H9 (cell line): Measurements from ENCODE around the gene ABHD8. TPM values are rescaled to one million over a fixed set of nuclear protein-coding genes. Genes with fewer than 3 reads are reported as not detected.

ENCODE experiments used
- DNase-seq: peaks from one replicate; pipeline ENCODE4 v3.0.0-alpha.2; 2017
- H2AFZ ChIP-seq: one replicate; pipeline ENCODE4 v1.6.1; 2013; ENCODE audit warnings: mild to moderate bottlenecking, low read length, control low read depth, moderate library complexity
- H2AK5ac ChIP-seq: 2 replicates; pipeline ENCODE4 v1.6.1; 2013; ENCODE audit warnings: low read length, control low read depth, mixed read lengths; ENCODE audit not compliant: insufficient read length
- H2BK120ac ChIP-seq: one replicate; pipeline ENCODE4 v1.6.1; 2013; ENCODE audit warnings: low read depth, mild to moderate bottlenecking, low read length, control low read depth, inconsistent platforms; ENCODE audit not compliant: poor library complexity, severe bottlenecking
- H2BK12ac ChIP-seq: 2 replicates; pipeline ENCODE4 v1.6.1; 2013; ENCODE audit warnings: low read length, control low read depth, mixed read lengths, low read depth; ENCODE audit not compliant: insufficient read length
- H2BK15ac ChIP-seq: 2 replicates; pipeline ENCODE4 v1.6.1; 2013; ENCODE audit warnings: low read depth, low read length, control low read depth
- H2BK20ac ChIP-seq: one replicate; pipeline ENCODE4 v1.6.1; 2013; ENCODE audit warnings: low read depth, mild to moderate bottlenecking, low read length, control low read depth, inconsistent platforms; ENCODE audit not compliant: poor library complexity, severe bottlenecking
- H2BK5ac ChIP-seq: 2 replicates; pipeline ENCODE4 v1.6.1; 2013; ENCODE audit warnings: low read length, control low read depth, mixed read lengths; ENCODE audit not compliant: insufficient read length
- H3K14ac ChIP-seq: 2 replicates; pipeline ENCODE4 v1.6.1; 2013; ENCODE audit warnings: low read length, control low read depth; ENCODE audit not compliant: insufficient read depth
- H3K18ac ChIP-seq: 2 replicates; pipeline ENCODE4 v1.6.1; 2013; ENCODE audit warnings: low read depth, mild to moderate bottlenecking, mixed read lengths, low read length, control low read depth; ENCODE audit not compliant: insufficient read length
- H3K23ac ChIP-seq: 2 replicates; pipeline ENCODE4 v1.6.1; 2013; ENCODE audit warnings: low read length, control low read depth, mixed read lengths, low read depth; ENCODE audit not compliant: insufficient read length
- H3K23me2 ChIP-seq: 2 replicates; pipeline ENCODE4 v1.6.1; 2013; ENCODE audit warnings: low read depth, mild to moderate bottlenecking, mixed read lengths, low read length, control low read depth; ENCODE audit not compliant: insufficient read length, poor library complexity, severe bottlenecking
- H3K27ac ChIP-seq: 2 replicates; pipeline ENCODE4 v1.5.1; 2013; ENCODE audit warnings: low read length, control low read depth, mixed read lengths, low read depth; ENCODE audit not compliant: insufficient read length
- H3K27me3 ChIP-seq: 2 replicates; pipeline ENCODE4 v1.6.1; 2013; ENCODE audit warnings: low read length, control low read depth, inconsistent platforms; ENCODE audit not compliant: insufficient read depth
- H3K4ac ChIP-seq: 2 replicates; pipeline ENCODE4 v1.6.1; 2013; ENCODE audit warnings: low read depth, mild to moderate bottlenecking, control low read depth, inconsistent platforms, low read length, moderate library complexity
- H3K4me1 ChIP-seq: 2 replicates; pipeline ENCODE4 v1.6.1; 2013; ENCODE audit warnings: low read length, control low read depth, inconsistent platforms; ENCODE audit not compliant: insufficient read depth
- H3K4me2 ChIP-seq: 2 replicates; pipeline ENCODE4 v1.6.1; 2013; ENCODE audit warnings: low read length, control low read depth, mixed read lengths; ENCODE audit not compliant: insufficient read length, insufficient read depth
- H3K56ac ChIP-seq: 2 replicates; pipeline ENCODE4 v1.6.1; 2013; ENCODE audit warnings: low read depth, mild to moderate bottlenecking, mixed read lengths, low read length, control low read depth; ENCODE audit not compliant: insufficient read length
- H3K79me1 ChIP-seq: 2 replicates; pipeline ENCODE4 v1.6.1; 2013; ENCODE audit warnings: low read depth, mild to moderate bottlenecking, moderate library complexity, low read length, control low read depth, inconsistent platforms; ENCODE audit not compliant: insufficient read depth, poor library complexity, severe bottlenecking
- H3K79me2 ChIP-seq: 2 replicates; pipeline ENCODE4 v1.6.1; 2013; ENCODE audit warnings: low read length, control low read depth, inconsistent platforms; ENCODE audit not compliant: insufficient read depth
- H3K9ac ChIP-seq: 2 replicates; pipeline ENCODE4 v1.6.1; 2013; ENCODE audit warnings: low read length, control low read depth, mixed read lengths; ENCODE audit not compliant: insufficient read length; ENCODE audit errors: extremely low read depth
- H3K9me3 ChIP-seq: one replicate; pipeline ENCODE4 v1.6.1; 2013; ENCODE audit warnings: low read depth, low read length, inconsistent platforms; ENCODE audit not compliant: control insufficient read depth
- H3T11ph ChIP-seq: one replicate; pipeline ENCODE4 v1.6.1; 2013; ENCODE audit warnings: mild to moderate bottlenecking, low read length, control low read depth, inconsistent platforms
- H4K20me1 ChIP-seq: one replicate; pipeline ENCODE4 v1.6.1; 2013; ENCODE audit not compliant: control insufficient read depth, insufficient read length, insufficient read depth
- H4K5ac ChIP-seq: 2 replicates; pipeline ENCODE4 v1.6.1; 2013; ENCODE audit warnings: low read depth, mild to moderate bottlenecking, mixed read lengths, low read length, control low read depth; ENCODE audit not compliant: insufficient read length
- H4K8ac ChIP-seq: replicated peaks from 2 replicates; pipeline ENCODE4 v1.6.1; 2013; ENCODE audit warnings: low read length, control low read depth, mixed read lengths, low read depth; ENCODE audit not compliant: insufficient read length
- H4K91ac ChIP-seq: 2 replicates; pipeline ENCODE4 v1.6.1; 2013; ENCODE audit warnings: low read depth, mild to moderate bottlenecking, moderate library complexity, mixed read lengths, low read length, control low read depth; ENCODE audit not compliant: insufficient read length
- H3K27ac Mint-ChIP-seq, 3 experiments: 2 replicates in 2 of 3; 3 replicates in 1 of 3; pipeline ENCODE4 v1.8.0; 2020 to 2021; ENCODE audit warnings: mixed read lengths in 3 of 3, mild to moderate bottlenecking in 1 of 3, moderate library complexity in 1 of 3
- H3K27me3 Mint-ChIP-seq: 2 replicates; pipeline ENCODE4 v1.8.0; 2021; ENCODE audit warnings: low read depth, mild to moderate bottlenecking, moderate library complexity, mixed read lengths
- H3K36me3 Mint-ChIP-seq, 3 experiments: 2 replicates in 2 of 3; 3 replicates in 1 of 3; pipeline ENCODE4 v1.8.0; 2020 to 2021; ENCODE audit warnings: low read depth in 3 of 3, mixed read lengths in 3 of 3; ENCODE audit not compliant: insufficient read depth in 1 of 3
- H3K4me1 Mint-ChIP-seq, 2 experiments: 2 replicates each; pipeline ENCODE4 v1.8.0; 2020; ENCODE audit warnings: mixed read lengths in 2 of 2
- H3K4me3 Mint-ChIP-seq, 2 experiments: 2 replicates in 1 of 2; 3 replicates in 1 of 2; pipeline ENCODE4 v1.8.0; 2020 to 2021; ENCODE audit warnings: mild to moderate bottlenecking in 2 of 2, mixed read lengths in 2 of 2, moderate library complexity in 1 of 2
- H3K9me3 Mint-ChIP-seq, 2 experiments: 2 replicates in 1 of 2; 3 replicates in 1 of 2; pipeline ENCODE4 v1.8.0; 2020; ENCODE audit warnings: mild to moderate bottlenecking in 2 of 2, mixed read lengths in 2 of 2, moderate library complexity in 1 of 2
- WGBS: extraction: QIAGEN DNeasy Blood & Tissue Kit; methylation state at CpG from one replicate; pipeline ENCODE4 v1.1.7; 2013; ENCODE audit warnings: missing lambda C conversion rate, low lambda C conversion rate, mixed read lengths; ENCODE audit not compliant: insufficient read length; ENCODE audit errors: extremely low coverage; 5-methylcytosine and 5-hydroxymethylcytosine counted together
- total RNA-seq: library from RNA; stranded (reverse); gene quantifications from 2 replicates; pipeline ENCODE4 v1.2.1, GENCODE V29; 2021
- TF ChIP-seq, protein P1 (sequence below): fragments of 200-600 bp; sonication (generic); conservative IDR thresholded peaks from 3 replicates; pipeline ENCODE4 v1.8.0; 2021; ENCODE audit warnings: antibody characterized with exemption, mild to moderate bottlenecking

Gene ABHD8
- total RNA-seq, 1 experiment from 2014 or later = 11.7 TPM

DNA sequence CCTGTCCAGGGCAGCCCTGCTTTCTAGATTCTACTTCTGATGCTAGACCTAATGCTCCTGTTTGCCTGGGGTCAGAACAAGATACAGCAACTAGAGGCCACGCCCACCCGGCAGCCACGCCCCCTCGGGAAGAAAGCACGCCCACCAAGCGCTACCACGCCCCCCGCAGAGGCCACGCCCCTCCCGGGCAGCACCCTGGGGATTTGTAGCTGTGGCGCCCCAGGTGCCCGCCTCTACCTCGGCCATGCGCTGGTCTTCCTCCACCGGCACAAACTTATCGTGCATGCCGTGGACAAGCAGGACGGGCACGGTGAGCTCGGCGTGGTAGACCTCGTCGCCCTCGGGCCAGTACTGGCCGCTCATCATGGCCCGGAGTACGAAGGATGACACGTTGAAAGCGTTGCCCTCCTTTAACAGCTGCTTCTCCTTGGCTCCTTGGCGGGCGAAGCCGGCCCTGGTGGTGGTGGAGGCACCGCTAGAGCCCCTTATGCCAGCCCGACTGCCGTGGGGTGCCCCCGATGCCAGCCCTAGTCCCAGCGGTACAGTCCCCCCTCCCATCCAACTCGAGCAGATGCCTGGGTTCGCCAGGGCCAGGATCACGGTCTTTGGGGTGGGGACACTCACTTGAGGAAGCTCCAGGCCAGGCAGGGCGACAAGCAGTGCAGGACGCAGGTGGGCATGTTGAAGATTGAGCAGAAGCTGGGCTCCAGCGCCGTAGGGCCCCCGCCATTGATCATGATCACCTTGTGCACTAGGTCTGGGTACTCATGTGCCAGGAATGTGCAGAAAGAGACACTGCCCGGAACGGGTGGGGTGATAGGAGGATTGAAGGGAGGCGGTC is 9.0 kb downstream of the ABHD8 start:
- H3K27ac Mint-ChIP-seq = peak overlapping the region in 1 of 3 experiments; percentile 89; a peak in 1 of 7 replicates
- peaks cover 5 to 21% of the 10 kb centered on the region in 2 experiments; a peak in 2 of 4 replicates for H3K4me1 Mint-ChIP-seq
- Histone ChIP-seq H3K27ac (no peak overlapping the region), H2BK5ac (no peak overlapping the region), H3K56ac (no peak overlapping the region), H3K9ac (no peak overlapping the region), H3K4me2 (peak overlapping the region; percentile 78), H2AFZ (no peak overlapping the region), H4K5ac (no peak overlapping the region), H2BK120ac (no peak overlapping the region), H3K18ac (no peak overlapping the region), H2BK12ac (no peak overlapping the region), H3K4me1 (no peaks in the 10 kb centered on the region; the same call in 1 of the 2 replicates), H2AK5ac (no peak overlapping the region), H3K79me1 (no peaks in the 10 kb centered on the region), H3K9me3 (no peaks in the 10 kb centered on the region), H2BK20ac (no peak overlapping the region), H4K20me1 (no peaks in the 10 kb centered on the region), H3K23me2 (no peaks in the 10 kb centered on the region), H3K23ac (no peak overlapping the region), H4K91ac (no peak overlapping the region), H3K4ac (no peak overlapping the region), H3K27me3 (no peaks in the 10 kb centered on the region), H2BK15ac (no peak overlapping the region), H3T11ph (no peak overlapping the region), H4K8ac (no peak overlapping the region), H3K79me2 (no peaks in the 10 kb centered on the region), H3K14ac (no peak overlapping the region)
- peaks cover 2% of the 10 kb centered on the region; the same call in 1 of the 2 replicates for H3K27me3 Mint-ChIP-seq
- H3K36me3 Mint-ChIP-seq = peaks cover 20 to 24% (median 21%) of the 10 kb centered on the region in 3 experiments
- TF ChIP-seq, protein P1, sequence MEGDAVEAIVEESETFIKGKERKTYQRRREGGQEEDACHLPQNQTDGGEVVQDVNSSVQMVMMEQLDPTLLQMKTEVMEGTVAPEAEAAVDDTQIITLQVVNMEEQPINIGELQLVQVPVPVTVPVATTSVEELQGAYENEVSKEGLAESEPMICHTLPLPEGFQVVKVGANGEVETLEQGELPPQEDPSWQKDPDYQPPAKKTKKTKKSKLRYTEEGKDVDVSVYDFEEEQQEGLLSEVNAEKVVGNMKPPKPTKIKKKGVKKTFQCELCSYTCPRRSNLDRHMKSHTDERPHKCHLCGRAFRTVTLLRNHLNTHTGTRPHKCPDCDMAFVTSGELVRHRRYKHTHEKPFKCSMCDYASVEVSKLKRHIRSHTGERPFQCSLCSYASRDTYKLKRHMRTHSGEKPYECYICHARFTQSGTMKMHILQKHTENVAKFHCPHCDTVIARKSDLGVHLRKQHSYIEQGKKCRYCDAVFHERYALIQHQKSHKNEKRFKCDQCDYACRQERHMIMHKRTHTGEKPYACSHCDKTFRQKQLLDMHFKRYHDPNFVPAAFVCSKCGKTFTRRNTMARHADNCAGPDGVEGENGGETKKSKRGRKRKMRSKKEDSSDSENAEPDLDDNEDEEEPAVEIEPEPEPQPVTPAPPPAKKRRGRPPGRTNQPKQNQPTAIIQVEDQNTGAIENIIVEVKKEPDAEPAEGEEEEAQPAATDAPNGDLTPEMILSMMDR = no peak
- peak overlapping the region; percentile 80 to 89 for H3K4me3 Mint-ChIP-seq
- WGBS = no CpG with 5 or more reads among the region's 48 CpGs
- DNase-seq = peak; percentile 88
- H3K9me3 Mint-ChIP-seq = peaks cover 4% of the 10 kb centered on the region in 2 experiments; a peak in 3 of 5 replicates
